ENCODE data around the gene PTPRG.

The PTPRG gene

GRCh38 chr3:62109534-62109933 is 548.2 kb downstream of the PTPRG start:
- H3K9me3 Mint-ChIP-seq, result peaks cover 39% of the 10 kb centered on the region
- H3K27me3 Mint-ChIP-seq (ENCODE audit: low read depth, poor library complexity), result no peaks in the 10 kb centered on the region
- H3K4me1 Mint-ChIP-seq, result no peaks in the 10 kb centered on the region
- TF ChIP-seq CTCF (IDR thresholded peaks at IDR 0.05), result no peak
- H3K36me3 Mint-ChIP-seq (ENCODE audit: low read depth), result peaks cover 46% of the 10 kb centered on the region
- H3K27ac Mint-ChIP-seq, result no peak overlapping the region
- no peak overlapping the region for H3K4me3 Mint-ChIP-seq
- no peak for DNase-seq

- peak overlapping the region; percentile 48 for H3K27ac Mint-ChIP-seq
- H3K4me3 Mint-ChIP-seq, result no peak overlapping the region
- no peaks in the 10 kb centered on the region for H3K27me3 Mint-ChIP-seq (ENCODE audit: low read depth, poor library complexity)
- TF ChIP-seq CTCF (IDR thresholded peaks at IDR 0.05), result no peak
- H3K9me3 Mint-ChIP-seq, result peaks cover 39% of the 10 kb centered on the region
- H3K4me1 Mint-ChIP-seq, result no peaks in the 10 kb centered on the region
- peaks cover 46% of the 10 kb centered on the region for H3K36me3 Mint-ChIP-seq (ENCODE audit: low read depth)
- no peak for DNase-seq
These were observed 549.3 kb downstream of the PTPRG start for GRCh38 chr3:62110443-62111225.

GRCh38 chr3:62113092-62113491 is 551.7 kb downstream of the PTPRG start:
- H3K27ac Mint-ChIP-seq, result peak overlapping the region; percentile 14
- no peak for DNase-seq
- H3K4me3 Mint-ChIP-seq, result no peak overlapping the region
- peaks cover 35% of the 10 kb centered on the region for H3K36me3 Mint-ChIP-seq (ENCODE audit: low read depth)
- TF ChIP-seq CTCF (IDR thresholded peaks at IDR 0.05), result no peak
- no peaks in the 10 kb centered on the region for H3K27me3 Mint-ChIP-seq (ENCODE audit: low read depth, poor library complexity)
- H3K9me3 Mint-ChIP-seq, result peaks cover 32% of the 10 kb centered on the region
- no peaks in the 10 kb centered on the region for H3K4me1 Mint-ChIP-seq

GRCh38 chr3:62114763-62115162 is 553.4 kb downstream of the PTPRG start:
- peaks cover 29% of the 10 kb centered on the region for H3K36me3 Mint-ChIP-seq (ENCODE audit: low read depth)
- TF ChIP-seq CTCF (IDR thresholded peaks at IDR 0.05), result no peak
- DNase-seq, result no peak

GRCh38 chr3:62117903-62118548 is 556.7 kb downstream of the PTPRG start:
- no peak for DNase-seq
- Mint-ChIP-seq H3K9me3 (peaks cover 25% of the 10 kb centered on the region), H3K4me3 (no peak overlapping the region), H3K4me1 (peaks cover 20% of the 10 kb centered on the region), H3K36me3 (ENCODE audit: low read depth) (peaks cover 35% of the 10 kb centered on the region), H3K27me3 (ENCODE audit: low read depth, poor library complexity) (no peaks in the 10 kb centered on the region), H3K27ac (no peak overlapping the region)
- TF ChIP-seq CTCF (IDR thresholded peaks at IDR 0.05), result no peak

More at GRCh38 chr3:62114763-62115162, 553.4 kb downstream of the PTPRG start:
- peaks cover 9% of the 10 kb centered on the region for H3K4me1 Mint-ChIP-seq
- no peak overlapping the region for H3K4me3 Mint-ChIP-seq
- H3K9me3 Mint-ChIP-seq, result peaks cover 25% of the 10 kb centered on the region
- H3K27ac Mint-ChIP-seq, result no peak overlapping the region
- H3K27me3 Mint-ChIP-seq (ENCODE audit: low read depth, poor library complexity), result no peaks in the 10 kb centered on the region

Measured in nephron progenitor cell (in vitro differentiated cells).